GM12864 (cell line): ENCODE measurements around the gene SELENOO.

Experiments
- DNase-seq: peaks from one replicate; pipeline ENCODE4 v3.0.0-alpha.2; 2011; ENCODE audit warnings: low read depth
- H3K4me3 ChIP-seq: 2 replicates; pipeline ENCODE4 v1.5.1; 2011; ENCODE audit warnings: mild to moderate bottlenecking, low read depth, low read length, control low read depth
- TF ChIP-seq, protein P1 (sequence below): IDR thresholded peaks from 2 replicates; pipeline ENCODE4 v1.5.1; 2011; ENCODE audit warnings: low read depth, mild to moderate bottlenecking, moderate library complexity, low read length, control low read depth, inconsistent platforms; ENCODE audit errors: missing control alignments

Gene SELENOO

DNA sequence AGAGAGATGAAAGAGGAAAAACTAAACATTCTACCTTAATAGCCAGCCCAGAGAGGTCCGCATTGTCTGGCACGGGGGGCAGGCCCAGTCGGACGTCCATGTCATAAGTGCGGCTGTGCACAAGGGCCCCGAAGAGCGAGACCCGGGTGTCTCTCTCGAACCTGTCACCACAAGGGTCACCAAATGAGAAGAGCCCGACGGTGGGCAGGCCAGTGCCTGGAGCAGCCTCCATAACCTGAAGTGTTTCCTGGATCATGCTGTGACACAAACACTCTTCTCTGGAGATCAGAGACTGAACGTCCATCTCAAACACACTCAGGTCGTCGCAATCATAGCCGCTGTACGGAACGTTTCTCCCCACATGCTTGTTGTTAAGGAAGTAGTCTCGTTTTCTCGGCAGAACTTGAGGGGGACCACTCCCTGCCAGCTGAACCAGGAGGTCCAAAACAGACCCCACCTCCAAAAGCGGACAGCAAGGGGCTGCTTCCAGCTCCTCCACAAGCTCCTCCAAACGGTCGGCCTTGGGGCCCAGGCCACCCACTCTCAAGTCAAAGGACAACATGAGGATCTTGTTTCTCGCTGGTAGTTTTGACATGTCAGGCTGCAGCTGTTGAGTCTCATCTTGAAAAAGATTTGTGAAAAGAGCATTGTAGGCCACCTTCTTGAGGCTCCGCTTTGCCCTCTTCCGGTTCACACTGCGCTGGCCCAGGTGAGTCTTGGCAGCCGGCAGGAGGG lies 43.0 kb downstream of the SELENOO start:
- DNase-seq, result no peak
- TF ChIP-seq, protein P1, sequence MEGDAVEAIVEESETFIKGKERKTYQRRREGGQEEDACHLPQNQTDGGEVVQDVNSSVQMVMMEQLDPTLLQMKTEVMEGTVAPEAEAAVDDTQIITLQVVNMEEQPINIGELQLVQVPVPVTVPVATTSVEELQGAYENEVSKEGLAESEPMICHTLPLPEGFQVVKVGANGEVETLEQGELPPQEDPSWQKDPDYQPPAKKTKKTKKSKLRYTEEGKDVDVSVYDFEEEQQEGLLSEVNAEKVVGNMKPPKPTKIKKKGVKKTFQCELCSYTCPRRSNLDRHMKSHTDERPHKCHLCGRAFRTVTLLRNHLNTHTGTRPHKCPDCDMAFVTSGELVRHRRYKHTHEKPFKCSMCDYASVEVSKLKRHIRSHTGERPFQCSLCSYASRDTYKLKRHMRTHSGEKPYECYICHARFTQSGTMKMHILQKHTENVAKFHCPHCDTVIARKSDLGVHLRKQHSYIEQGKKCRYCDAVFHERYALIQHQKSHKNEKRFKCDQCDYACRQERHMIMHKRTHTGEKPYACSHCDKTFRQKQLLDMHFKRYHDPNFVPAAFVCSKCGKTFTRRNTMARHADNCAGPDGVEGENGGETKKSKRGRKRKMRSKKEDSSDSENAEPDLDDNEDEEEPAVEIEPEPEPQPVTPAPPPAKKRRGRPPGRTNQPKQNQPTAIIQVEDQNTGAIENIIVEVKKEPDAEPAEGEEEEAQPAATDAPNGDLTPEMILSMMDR, result no peak
- peak overlapping the region; percentile 93 for H3K4me3 ChIP-seq

DNA sequence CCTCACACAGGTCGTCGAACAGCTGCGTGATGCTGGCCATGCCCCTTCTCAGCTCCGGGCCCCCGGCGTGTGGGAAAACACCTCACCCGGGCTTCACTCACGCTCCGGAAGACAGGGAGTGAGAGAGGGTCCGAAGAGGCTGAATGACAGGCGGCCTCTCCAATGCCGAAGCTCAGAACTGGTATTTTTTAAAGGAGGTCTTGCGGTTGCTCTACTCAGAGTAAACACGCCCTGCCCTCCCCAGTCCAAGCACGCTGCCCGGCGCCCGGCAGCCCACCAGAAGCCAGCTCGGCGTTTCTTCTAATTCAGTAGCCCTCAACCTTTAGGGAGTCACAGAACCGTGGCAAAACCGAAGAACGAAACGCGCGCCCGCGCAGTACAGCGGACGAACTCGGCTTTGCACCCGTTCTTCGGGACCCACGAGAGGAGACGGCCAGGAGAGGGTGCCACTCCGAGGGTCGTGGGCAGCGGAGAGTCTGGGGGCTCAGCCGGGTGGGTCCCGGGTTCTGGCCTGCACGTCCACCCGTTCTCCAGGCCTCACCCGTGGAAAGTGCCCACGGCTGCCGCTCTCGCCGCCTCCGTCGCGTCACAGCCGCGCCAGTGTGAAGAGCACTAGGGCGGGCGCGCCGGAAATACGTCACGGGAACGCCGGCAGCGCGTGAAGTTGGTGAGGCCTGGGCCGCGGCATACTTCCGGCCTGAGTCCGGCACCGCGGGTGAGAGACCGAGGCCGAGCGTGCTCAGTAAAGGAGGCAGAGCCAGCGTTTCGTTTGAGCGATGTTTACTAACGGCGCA lies 43.8 kb downstream of the SELENOO start, which contains the start of gene TUBGCP6:
TSS of gene TUBGCP6 (minus strand) at position 604 of the 794 bp plus-strand sequence. CDS start at position 40, 564 bp downstream.
- TF ChIP-seq, protein P1, result peak; percentile 37
- H3K4me3 ChIP-seq, result peak within 1 kb of the TSS; percentile 93
- peak; percentile 67 for DNase-seq

DNA sequence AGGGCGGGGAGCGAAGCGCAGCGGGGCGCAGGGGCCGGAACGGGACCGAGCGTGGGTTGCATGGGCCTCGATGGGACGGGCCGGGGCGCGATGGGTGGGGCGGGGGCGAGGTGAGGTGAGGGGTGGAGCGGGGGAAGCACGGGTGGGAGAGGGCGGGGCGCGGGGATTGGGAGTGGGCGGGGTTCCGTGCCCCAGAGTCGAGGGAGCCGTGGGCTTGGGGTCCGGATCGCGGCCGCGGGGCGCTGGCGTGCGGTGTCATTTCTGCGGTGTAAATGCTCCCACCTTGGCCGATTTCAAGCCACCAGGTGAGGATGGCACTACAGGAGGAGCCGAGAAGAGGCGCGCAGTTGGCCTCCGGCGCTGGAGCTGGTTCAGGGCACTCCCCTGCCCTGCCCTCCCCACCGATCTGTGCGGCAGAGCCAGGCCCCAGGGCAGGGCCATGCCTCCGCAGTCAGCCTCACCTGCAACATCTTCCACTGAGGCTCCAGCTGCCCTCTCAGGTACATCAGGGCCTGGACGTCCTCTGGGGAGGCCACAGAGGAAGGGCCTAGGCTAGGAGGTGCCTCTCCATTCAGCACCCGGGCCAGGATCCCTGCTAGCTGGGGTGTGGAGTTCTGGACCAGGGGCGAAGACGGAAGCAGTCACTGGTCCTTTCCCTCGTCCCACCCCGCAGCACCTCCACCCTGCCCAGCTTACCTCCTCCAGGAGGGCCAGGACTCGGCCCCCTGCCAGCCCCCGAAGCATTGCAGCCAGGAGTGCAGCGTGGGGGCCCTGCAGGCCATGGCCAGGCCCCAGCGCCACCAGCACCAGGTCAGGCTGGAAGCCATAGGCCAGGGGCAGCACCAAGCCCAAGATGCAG lies 44.6 kb downstream of the SELENOO start:
- peak overlapping the region; percentile 93 for H3K4me3 ChIP-seq
- no peak for DNase-seq
- TF ChIP-seq, protein P1, result no peak

DNA sequence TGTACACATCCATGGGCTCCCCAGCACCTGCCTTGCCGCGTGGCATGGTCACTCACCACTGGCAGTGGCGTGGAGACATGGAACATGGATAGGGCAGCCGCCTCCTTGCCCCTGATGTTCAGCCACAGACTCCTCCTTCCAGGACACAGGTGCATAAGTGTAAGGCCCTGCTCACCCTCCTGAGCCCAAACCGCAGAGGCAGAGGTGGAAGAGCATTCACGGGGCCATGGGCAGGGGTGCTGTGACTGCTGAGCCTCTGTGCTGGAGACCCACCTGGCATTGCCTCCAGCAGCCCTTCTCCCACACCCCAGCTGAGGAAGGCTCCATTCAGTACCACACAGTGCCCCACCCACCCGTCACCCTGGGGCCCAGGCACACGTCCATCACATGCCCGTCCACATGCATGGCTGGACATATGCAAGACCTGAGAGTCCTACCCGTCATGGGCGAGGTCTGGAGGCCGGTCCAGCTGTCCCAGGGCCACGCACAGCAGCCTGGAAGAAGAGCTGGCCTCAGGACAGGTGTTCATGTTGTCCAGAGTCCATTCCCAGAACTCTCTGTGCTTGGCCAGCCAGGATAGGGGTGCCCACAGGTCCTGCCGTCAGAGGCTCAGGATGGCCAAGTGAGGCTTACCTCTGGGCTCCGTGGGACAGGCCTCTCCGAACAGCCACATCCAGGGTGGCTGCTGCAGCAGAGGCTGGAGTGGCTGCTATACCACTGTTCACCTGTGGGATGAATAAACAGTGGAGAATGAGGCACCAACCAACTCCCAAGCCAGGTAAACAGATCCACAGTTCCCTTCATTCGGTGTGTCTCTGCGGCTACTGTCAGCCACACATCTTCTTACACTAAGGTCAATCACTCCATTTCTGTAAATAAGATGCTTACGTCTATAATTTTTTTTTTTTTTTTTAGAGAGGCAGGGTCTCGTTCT lies 45.7 kb downstream of the SELENOO start:
- no peak for DNase-seq
- no peak overlapping the region for H3K4me3 ChIP-seq
- TF ChIP-seq, protein P1, result peak; percentile 40

DNA sequence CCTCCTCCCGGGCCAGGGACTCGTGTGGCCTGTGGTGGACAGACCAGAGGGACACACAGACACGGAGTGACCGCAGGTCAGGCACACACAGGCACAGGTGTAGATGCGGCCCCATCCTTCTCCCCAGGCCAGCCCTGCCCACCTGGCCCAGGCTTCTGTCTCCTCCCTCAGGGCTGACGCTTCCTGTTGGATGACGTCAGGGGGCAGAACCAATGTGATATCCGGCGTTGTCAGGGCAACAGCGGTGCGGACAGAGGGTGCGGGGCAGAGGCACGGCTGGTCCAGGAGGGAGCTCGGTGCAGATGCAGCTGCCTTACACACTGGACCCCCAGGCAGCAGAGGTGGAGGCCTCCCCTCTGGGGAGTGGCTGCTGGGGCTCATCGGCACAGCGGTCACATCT lies 46.9 kb downstream of the SELENOO start:
- TF ChIP-seq, protein P1, result no peak
- no peak for DNase-seq
- no peak overlapping the region for H3K4me3 ChIP-seq
